ENCODE data around the gene ARRB1.
"Not testable (repeated sequence)": the region's sequence is repeated elsewhere in the genome, so short reads cannot be mapped to it uniquely, and the experiment has no call there.

Gene ARRB1

DNA sequence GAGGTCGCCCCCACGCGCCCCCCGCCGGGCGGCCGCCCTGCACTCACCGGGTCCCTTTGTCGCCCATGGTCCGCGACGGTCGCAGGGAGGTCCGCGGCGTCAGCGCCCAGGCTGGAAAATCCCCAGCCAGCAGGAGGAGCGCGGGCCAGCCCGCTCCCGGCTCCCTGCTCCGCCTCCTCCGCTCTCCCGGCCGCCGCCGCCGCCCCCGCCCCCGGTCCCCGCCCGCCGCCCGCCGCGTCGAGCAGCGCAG lies at the start of gene ARRB1:
Gene ARRB1 (minus strand): TSS at position 121 of the 250 bp plus-strand sequence. CDS start 54 bp downstream, at position 67.
- intact Hi-C loops (cut with DNase I): no loop called here
- peak in 13 of 42 donors; percentile 59 to 81 (median 68) for DNase-seq

DNA sequence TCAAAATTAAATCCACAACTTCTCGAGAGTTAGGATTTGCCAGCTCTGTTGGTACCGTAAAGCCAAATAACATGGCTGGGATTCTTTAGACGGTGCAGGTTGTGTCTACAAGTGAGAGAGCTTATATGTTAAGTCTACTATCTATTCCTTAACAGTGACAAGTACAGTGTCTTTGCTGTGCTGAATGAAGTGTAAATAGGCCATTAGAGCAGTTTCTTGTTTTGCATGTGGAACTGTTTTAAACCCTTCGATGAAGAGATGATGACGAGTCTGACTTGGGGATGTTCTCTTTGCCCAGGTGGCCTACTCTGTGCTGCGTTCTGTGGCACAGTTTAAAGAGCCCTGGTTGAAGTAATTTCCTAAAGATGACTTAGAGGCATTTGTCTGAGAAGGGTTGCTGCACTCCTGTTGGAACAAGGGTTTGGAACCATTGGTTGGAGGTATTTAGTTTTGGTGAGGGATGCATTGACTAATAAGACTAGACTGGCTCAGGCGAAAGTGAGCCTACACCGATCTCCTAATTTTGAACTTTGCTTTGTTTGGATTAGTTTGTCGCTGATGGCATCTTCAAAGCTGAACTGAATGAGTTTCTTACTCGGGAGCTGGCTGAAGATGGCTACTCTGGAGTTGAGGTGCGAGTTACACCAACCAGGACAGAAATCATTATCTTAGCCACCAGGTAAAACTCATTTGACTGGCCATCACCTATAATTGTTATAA lies 48.8 kb upstream of the ARRB1 start:
- DNase-seq: no peak

GRCh38 chr11:75399344-75400145 lies 48.1 kb upstream of the ARRB1 start, which contains the start of gene RPS3:
Gene RPS3, plus strand, starts transcription at chr11:75399518. Its CDS starts 30 bp downstream, at chr11:75399548.
- intact Hi-C loops (cut with DNase I): no loop called here
- DNase-seq: peak; percentile 88 to 97 (median 94)

More for the DNA sequence above, 48.8 kb upstream of the ARRB1 start:
- intact Hi-C loops (cut with DNase I): no loop called here

DNA sequence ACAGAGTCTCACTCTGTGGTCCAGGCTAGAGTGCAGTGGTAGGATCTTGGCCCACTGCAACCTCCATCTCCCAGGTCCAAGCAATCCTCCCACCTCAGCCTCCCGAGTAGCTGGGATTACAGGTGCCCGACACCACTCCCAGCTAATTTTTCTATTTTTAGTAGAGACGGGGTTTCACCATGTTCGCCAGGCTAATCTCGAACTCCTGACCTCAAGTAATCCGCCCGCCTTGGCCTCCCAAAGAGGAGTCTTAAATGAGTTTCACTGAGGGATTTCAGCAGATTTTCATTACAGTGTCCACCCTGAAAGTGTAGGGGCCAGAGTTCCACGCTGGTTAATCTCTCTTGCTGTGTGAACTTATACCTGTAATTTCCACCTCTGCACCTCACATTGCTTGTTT lies 47.4 kb upstream of the ARRB1 start:
- intact Hi-C loops (cut with DNase I): no loop called here
- no peak for DNase-seq

- intact Hi-C loops (cut with DNase I): no loop called here
- DNase-seq: peak in 26 of 42 donors; percentile 12 to 76 (median 37)
These were observed 42.8 kb upstream of the ARRB1 start for GRCh38 chr11:75394085-75394840.

DNA sequence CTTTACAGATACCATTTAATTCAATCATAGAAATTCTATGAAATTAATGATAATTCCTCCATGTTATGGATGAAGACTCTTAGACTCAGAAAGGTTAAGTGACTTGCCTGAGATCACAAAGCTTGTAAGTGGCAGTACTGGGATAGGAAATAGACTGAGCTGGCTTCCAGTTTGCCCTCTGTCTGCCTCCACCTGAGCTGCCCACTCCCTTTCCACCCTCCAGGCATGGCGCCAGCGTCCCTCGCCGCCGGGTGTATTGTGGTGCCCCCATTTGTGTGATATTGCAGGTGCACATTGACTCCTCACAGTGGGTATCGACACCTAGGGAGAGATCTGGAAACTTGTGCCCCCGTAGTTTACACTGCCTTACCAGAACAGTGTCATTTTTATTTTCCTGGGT lies 38.5 kb upstream of the ARRB1 start:
- DNase-seq: no peak
- intact Hi-C loops (cut with DNase I): loop anchor here (2.0 kb wide), 1 partner anchor 141 kb away; no protein-coding TSS in a partner anchor

- intact Hi-C loops (cut with DNase I): loop anchor here (2.0 kb wide), 1 partner anchor 142 kb away; no protein-coding TSS in a partner anchor
- no peak for DNase-seq
These were observed 37.8 kb upstream of the ARRB1 start for GRCh38 chr11:75389276-75389605.

- intact Hi-C loops (cut with DNase I): loop anchor here (2.0 kb wide), 1 partner anchor 142 kb away; no protein-coding TSS in a partner anchor
These were observed 37.2 kb upstream of the ARRB1 start for GRCh38 chr11:75388386-75389275.

DNA sequence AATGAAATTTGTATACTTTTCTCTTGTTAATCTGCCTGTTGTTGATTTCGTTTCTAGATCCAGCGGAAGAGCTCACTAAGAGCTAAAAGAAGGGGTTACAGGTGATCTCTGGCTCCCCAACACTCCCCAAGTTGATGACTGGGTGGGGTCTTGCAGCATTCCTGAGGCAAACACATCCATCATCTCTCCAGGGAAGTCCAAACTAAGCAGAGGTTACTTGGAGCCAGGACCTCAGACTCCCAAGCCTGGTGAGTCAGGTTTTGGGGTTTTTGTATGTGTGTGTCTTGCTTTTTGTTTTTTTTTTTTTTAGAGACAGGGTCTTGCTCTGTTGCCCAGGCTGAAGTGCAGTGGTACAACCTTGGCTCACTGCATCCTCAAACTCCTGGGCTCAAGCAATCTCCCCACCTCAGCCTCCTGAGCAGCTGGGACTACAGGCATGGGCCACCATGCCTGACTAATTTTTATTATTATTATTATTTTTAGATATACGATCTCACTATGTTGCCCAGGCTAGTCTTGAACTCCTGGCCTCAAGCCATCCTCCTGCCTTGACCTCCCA lies 36.4 kb upstream of the ARRB1 start:
- intact Hi-C loops (cut with DNase I): loop anchor here (2.0 kb wide), 1 partner anchor 143 kb away; no protein-coding TSS in a partner anchor
- DNase-seq: no peak

More at GRCh38 chr11:75388386-75389275, 37.2 kb upstream of the ARRB1 start:
- peak in 41 of 42 donors; percentile 12 to 88 (median 71) for DNase-seq

DNA sequence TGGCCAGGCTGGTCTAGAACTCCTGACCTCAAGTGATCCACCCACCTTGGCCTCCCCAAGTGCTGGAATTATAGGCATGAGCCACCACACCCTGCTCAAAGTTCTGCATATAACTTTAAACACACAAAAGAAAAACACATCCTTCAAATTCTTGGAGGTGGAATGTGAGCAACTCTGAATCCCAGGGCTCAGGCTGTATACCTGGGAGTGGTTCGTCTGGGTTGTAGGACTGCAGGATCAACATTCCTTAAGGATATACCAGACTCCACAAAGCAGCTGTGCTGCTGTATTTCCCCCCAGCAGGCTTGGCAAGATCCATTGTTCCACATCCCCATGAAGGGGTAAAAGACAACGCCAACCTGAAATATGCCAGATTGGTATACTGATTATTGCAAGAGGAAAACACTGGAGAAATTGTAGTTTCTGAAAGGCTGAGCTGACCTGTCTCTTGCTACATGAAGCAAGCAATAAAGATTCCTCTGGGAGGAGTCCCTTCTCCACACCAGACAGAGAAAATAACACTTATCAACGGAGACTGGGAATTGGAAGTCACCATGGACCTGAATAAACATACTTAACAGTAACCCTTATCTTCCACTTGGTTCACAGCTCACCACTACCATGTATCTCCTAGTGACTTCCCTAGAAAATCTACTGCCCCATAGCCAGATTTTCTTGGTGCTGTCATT lies 35.6 kb upstream of the ARRB1 start:
- intact Hi-C loops (cut with DNase I): no loop called here
- no peak for DNase-seq

DNA sequence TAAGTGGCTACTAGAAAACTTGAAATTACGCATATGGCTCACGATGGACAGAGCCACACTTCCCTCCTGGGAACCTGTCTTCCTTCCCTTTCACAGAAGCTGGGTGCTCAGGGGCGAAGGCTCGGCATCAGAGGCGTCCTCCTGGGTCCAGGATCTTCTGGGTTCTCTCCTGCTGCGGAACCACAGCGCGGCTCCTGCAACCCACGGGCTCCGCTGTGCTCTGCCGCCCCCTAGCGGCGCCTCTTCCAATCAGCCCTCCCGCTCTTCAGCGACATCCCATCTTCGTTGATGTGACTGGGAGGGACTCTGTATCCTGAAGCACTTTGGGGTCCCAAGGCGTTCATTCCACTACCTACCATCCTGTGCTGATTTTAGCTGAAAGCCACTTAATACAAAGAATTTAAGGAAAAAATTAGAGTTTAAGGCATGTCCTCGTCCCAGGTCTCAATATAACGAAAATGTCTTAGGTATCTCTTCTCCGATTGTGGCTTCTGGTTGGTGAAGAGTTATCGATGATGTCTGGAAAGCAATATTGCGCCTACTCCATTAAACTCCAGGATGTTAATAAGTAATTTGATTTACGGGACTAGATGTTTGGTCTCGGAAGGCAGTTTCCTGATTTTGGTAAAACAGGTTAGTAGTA lies 33.1 kb upstream of the ARRB1 start:
- DNase-seq: peak; percentile 70 to 94 (median 86)

GRCh38 chr11:75383246-75383645 lies 31.8 kb upstream of the ARRB1 start:
- DNase-seq: no peak
- intact Hi-C loops (cut with DNase I): no loop called here

More for the DNA sequence above, 33.1 kb upstream of the ARRB1 start:
- intact Hi-C loops (cut with DNase I): loop anchor here (2.0 kb wide), 2 partner anchors 56 to 104 kb away; no protein-coding TSS in a partner anchor

- DNase-seq: peak in 7 of 42 donors; percentile 8 to 43 (median 15)
- intact Hi-C loops (cut with DNase I): no loop called here
These were observed 29.4 kb upstream of the ARRB1 start for GRCh38 chr11:75380716-75381420.

DNA sequence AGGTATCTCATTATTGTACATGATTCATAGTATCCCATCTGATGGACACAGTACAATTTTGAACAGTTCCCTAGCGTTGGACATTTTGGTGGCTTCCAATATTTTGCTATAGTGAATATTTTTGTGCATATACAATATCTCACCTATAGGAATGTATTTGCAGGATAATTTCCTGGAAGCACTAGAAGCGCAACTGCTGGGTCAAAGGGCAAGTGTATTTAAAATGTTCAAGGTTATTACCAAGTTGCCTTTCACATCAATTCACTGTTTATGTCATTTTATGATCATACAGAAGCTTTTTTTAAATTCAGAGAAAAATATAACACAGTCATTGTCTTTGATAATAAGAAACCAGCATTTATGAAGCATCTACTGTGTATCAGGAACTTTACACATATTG lies 28.8 kb upstream of the ARRB1 start:
- intact Hi-C loops (cut with DNase I): no loop called here

GRCh38 chr11:75378776-75379175 lies 27.3 kb upstream of the ARRB1 start:
- intact Hi-C loops (cut with DNase I); DNase-seq: not testable (repeated sequence)

More for the DNA sequence above, 28.8 kb upstream of the ARRB1 start:
- no peak for DNase-seq

DNA sequence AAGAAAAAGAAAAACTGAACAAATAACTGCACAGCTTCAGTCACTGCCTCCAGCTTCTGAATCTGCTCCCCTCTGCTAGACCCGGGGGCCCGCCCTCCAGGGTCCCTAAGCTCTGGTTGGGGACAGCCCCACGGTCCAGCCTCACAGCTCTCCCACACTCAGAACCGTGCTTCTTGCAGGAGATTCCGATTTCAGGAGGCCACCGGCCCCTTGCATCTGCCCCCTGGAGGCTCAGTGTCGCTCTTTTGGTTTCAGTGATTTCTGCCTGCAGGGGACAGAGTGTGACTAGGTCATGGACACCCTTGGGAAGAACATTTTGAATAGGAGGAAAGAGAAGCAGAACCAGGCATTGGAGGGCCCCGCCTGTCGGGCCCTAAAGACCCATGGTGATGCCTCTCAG lies 24.7 kb upstream of the ARRB1 start:
- DNase-seq: no peak
- intact Hi-C loops (cut with DNase I): no loop called here
